HUDEP-2 (cell line): ENCODE data around the gene HNRNPUL2.

Experiments
- DNase-seq, 76 experiments: peaks; one replicate each; lab custom pipeline; 2025; ENCODE audit not compliant: unreplicated experiment in 76 of 76; lab: John Stamatoyannopoulos, UW

The HNRNPUL2 gene

GRCh38 chr11:62671608-62672389 is 55.5 kb downstream of the HNRNPUL2 start, which contains the start of the genes LBHD1 and UQCC3:
Gene LBHD1, minus strand, starts transcription at chr11:62672267. Its CDS starts 2,236 bp downstream, at chr11:62670031.
Gene UQCC3, plus strand, starts transcription at chr11:62671673. Its CDS starts 73 bp downstream, at chr11:62671746.
- peak in 68 of 76 experiments; percentile 32 to 93 (median 68) for DNase-seq

DNA sequence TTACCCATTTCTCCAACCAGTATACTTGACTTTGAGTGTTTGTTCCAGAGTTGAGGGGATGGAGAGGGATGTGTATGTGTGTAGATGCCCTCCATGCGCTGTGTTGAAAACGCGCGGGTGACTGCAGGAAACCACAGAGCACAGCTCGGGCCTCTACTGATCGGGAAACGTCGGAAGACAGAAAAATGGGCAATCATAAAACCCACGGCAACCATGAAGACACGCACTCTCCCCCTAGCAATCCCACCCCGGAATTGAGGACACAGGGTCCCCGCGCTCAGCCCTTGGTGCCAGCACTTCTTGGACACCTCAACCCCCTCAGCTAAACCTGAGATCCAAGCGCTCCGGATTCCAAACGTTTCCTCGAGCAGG is 56.0 kb downstream of the HNRNPUL2 start:
- DNase-seq, result peak in 3 of 76 experiments; percentile 29 to 82 (median 48)

GRCh38 chr11:62669420-62670161 is 57.7 kb downstream of the HNRNPUL2 start:
- peak in 2 of 76 experiments; percentile 23 to 33 for DNase-seq

GRCh38 chr11:62667460-62667859 is 59.8 kb downstream of the HNRNPUL2 start:
- DNase-seq, result no peak

- DNase-seq, result peak in 2 of 76 experiments; percentile 26 to 44
Measured at GRCh38 chr11:62666259-62666926, 60.9 kb downstream of the HNRNPUL2 start.

- peak in 25 of 76 experiments; percentile 19 to 64 (median 40) for DNase-seq
Measured at GRCh38 chr11:62665599-62666258, 61.5 kb downstream of the HNRNPUL2 start.

- DNase-seq, result peak in 74 of 76 experiments; percentile 41 to 96 (median 89)
Measured at GRCh38 chr11:62665075-62665598, 62.1 kb downstream of the HNRNPUL2 start, which contains the start of the genes C11orf98 and CSKMT. Gene C11orf98, minus strand, starts transcription at chr11:62665210. Its CDS starts 41 bp downstream, at chr11:62665169. Gene CSKMT, plus strand, starts transcription at chr11:62665312. Its CDS starts 568 bp downstream, at chr11:62665880.

DNA sequence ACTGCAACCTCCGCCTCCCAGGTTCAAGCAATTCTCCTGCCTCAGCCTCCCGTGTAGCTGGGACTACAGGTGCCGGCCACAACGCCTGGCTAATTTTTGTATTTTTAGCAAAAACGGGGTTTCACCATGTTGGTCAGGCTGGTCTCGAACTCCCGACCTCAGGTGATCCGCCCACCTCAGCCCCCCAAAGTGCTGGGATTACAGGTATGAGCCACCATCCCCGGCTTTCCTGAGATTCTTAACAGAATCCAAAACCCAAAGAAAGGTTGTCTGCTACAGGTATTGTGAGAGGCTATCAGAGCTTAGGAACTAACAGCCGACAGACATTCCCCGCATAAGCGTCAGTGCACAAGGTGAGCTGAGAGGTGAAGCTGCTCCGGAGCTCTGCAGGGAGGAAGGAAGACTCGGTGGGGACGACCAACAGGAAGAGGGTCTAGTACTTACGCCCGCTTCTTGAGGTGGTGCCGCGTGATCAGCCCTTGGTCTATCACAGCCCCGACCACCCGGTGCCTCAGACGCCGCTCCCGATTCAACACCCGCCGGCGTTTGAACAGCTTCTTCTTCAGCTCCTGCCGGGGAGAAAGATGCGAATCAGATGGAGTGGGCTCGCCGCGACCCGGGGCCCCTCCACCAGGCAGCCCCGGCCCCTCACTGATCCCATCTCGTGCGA is 62.7 kb downstream of the HNRNPUL2 start:
- peak in 9 of 76 experiments; percentile 48 to 64 (median 55) for DNase-seq
